ENCODE data around the gene NR5A2.

- no peak for TF ChIP-seq SUZ12 (IDR thresholded peaks at IDR 0.05; ENCODE audit: extremely low read depth, insufficient read depth, insufficient read length)
- TF ChIP-seq YY1 (IDR thresholded peaks at IDR 0.05; ENCODE audit: insufficient read depth, insufficient read length), result no peak
These were observed 76.6 kb downstream of the NR5A2 start for GRCh38 chr1:200103966-200104583.
